Hematopoietic multipotent progenitor cell (in vitro differentiated cells): Measurements from ENCODE around the gene FOXP3. TPM values are rescaled to one million over a fixed set of nuclear protein-coding genes. Genes with fewer than 3 reads are reported as not detected.

ENCODE experiments used
- DNase-seq, 3 donors: peaks; one replicate each; pipeline ENCODE4 v3.0.0-alpha.2; 2011 to 2015; ENCODE audit warnings: low read depth in 2 of 3, low spot score in 2 of 3
- total RNA-seq: library from RNA; depleted of rRNA; stranded (reverse); fragments of >200 nt; gene quantifications from one replicate; pipeline ENCODE4 v1.2.3, GENCODE V29; 2012

FOXP3 gene
- total RNA-seq, 1 donor = under 0.01 TPM

DNA sequence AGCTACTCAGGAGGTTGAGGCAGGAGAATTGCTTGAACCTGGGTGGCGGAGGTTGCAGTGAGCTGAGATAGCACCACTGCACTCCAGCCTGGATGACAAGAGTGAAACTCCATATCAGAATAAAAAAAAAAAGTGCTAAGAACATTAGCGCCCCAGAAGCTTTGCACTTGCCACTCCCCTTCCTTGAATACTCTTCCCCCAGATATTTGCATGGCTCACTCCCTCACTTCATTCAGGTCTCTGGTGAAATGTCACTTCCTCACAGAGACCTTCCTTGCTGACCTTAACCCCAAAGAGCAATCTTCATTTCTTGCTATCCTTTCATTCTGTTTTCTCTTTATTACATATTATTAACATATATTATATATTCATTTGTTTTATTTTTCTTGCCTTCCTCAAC is 42.6 kb downstream of the FOXP3 start:
- no peak for DNase-seq

- DNase-seq = no peak
Measured at GRCh38 chrX:49220100-49220499, 44.4 kb downstream of the FOXP3 start.

DNA sequence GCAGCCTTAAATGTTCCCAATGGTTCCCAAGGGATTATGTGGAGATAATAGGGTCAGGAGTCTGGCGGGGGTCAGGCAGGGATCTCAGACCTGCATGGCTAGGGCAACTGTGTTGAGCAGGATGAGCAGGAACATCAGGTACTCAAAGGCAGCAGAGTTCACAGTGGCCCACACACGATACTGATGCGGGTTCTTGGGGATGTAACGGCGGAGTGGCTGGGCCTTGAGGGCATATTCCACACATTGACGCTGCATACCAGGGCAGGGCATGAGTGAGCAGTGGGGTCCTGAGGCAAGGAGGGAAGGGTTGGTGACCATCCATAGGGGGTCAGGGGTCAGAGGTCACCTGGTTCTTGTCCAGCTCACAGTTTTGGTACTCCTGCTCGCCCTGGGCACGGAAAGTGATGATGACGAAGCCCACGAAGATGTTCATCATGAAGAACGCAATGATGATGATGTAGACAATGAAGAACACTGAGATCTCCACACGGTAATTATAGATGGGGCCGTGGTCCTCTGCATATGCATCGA is 49.4 kb downstream of the FOXP3 start:
- no peak for DNase-seq

GRCh38 chrX:49214416-49214815 is 50.1 kb downstream of the FOXP3 start:
- DNase-seq = no peak

- no peak for DNase-seq
Measured at GRCh38 chrX:49212861-49213260, 51.6 kb downstream of the FOXP3 start.

DNA sequence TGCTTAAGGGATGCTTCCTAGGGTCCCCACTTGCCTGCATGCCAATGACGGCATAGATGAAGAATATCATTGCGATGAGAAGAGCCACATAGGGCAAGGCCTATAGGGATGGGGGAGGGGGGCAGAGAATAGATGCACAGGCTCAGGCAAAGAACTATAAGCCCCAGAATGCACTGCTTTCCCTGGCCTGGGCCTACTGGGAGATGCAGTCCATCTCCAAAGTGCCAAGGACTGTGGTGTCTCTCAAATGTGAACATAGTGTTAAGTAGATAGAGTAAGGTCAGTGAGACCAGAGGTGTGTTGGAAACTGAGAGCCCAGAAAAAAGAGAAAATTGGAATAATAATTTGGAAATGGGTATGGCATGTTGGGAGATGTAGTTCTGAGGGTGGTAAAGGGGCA is 52.3 kb downstream of the FOXP3 start:
- DNase-seq = no peak

DNA sequence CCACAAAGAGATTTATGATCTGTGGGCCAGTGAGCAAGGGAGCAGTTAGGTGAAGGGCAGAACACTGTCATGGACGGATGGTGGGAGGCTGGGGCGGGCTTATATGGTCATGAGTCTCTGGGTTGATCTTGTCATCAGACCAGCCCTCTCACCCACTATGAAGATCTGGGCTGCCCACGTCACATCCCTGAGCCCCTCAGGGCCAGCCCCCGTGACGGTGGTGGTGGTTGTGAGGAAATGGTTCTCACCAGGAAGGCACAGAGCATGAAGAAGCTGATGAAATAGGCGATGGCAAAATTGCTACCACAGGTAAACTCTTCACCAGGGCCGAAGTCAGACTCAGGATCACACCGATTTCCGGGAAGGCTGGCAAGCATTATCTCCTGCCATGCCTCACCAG is 53.4 kb downstream of the FOXP3 start:
- DNase-seq = no peak

- no peak for DNase-seq
Measured at GRCh38 chrX:49210406-49210805, 54.1 kb downstream of the FOXP3 start.

- DNase-seq = peak in 2 of 3 donors; percentile 35 to 62
Measured at GRCh38 chrX:49209434-49210251, 54.9 kb downstream of the FOXP3 start.

- no peak for DNase-seq
Measured at GRCh38 chrX:49208399-49208798, 56.1 kb downstream of the FOXP3 start.

DNA sequence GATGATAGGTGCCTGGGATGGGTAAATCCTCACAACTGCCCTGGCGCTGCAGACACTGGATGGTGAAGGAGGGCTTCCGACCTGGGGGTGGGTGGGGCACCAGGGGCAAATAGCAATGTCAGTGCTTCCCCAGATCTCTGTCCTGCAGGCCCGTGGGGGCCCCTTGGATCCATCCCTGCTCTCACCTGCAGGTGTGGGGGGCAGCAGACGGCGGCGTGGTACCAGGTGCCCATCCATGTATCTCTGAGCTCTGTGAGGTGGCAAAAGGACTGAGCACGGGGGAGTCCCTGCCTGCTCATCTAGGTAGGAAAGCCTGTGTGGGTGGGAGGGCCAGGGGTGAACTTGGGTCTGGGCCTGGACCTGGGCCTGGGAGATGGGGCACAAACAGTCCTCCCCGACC is 58.0 kb downstream of the FOXP3 start:
- DNase-seq = no peak

DNA sequence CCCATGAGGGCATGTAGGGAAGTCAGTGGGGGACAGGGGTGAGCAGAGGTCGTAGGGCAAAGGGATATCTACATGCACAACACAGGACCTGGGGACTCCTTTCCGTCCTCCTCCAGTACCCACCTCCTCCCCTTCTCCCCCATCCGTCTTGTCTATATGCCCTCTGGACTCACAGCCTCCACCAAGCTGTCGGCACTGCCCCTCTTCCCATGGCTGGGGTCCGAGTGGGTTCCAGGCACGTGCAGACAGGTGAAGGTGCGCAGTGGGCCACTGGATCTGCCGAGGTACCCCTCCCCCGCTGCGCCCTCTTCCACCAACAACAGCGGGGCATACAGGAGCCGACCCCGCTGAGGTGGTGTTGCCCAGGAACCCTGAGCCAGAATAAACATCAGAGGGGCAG is 59.1 kb downstream of the FOXP3 start:
- DNase-seq = no peak

- no peak for DNase-seq
Measured at GRCh38 chrX:49204709-49205108, 59.8 kb downstream of the FOXP3 start.

GRCh38 chrX:49204017-49204416 is 60.5 kb downstream of the FOXP3 start:
- DNase-seq = no peak

GRCh38 chrX:49203536-49203935 is 61.0 kb downstream of the FOXP3 start:
- no peak for DNase-seq

DNA sequence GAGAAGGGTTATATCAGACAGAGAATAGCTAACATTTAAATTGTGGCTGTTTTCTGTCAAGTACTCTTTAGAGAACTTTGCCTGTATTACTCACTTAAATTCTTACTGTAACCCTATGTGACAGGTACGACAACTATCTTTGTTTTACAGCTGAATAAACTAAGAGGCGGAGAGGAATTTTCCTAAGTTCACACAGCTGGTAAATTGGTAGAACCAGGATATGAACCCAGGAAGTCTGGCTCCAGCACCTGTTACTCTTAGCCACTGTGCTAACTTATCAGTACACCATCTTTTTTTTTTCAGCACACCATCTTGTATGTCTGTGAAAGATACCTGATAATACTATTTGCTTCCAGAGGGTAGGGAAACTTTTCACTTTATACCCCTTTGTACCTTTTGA is 62.5 kb downstream of the FOXP3 start:
- no peak for DNase-seq

Other genes starting within 250 kb of the FOXP3 start
- gene TFE3, start 221.4 kb downstream of the FOXP3 start, total RNA-seq = 63.0 TPM
- 3.5 TPM for gene CCDC120, start 205.7 kb downstream of the FOXP3 start, total RNA-seq
- 14.0 TPM for gene PRAF2, start 190.7 kb downstream of the FOXP3 start, total RNA-seq
- 75.7 TPM for gene WDR45, start 184.8 kb downstream of the FOXP3 start, total RNA-seq
- 15.6 TPM for gene GPKOW, start 141.0 kb downstream of the FOXP3 start, total RNA-seq
- gene MAGIX, start 102.0 kb downstream of the FOXP3 start, total RNA-seq = 3.5 TPM
- 45.5 TPM for gene PLP2, start 92.8 kb downstream of the FOXP3 start, total RNA-seq
- 19.9 TPM for gene PRICKLE3, start 78.3 kb downstream of the FOXP3 start, total RNA-seq
- gene SYP, start 64.5 kb downstream of the FOXP3 start, total RNA-seq = 2.4 TPM
- gene CACNA1F, start 31.4 kb downstream of the FOXP3 start, total RNA-seq = 1.3 TPM
- 17.8 TPM for gene CCDC22, start 29.2 kb downstream of the FOXP3 start, total RNA-seq
- 5.9 TPM for gene PPP1R3F, start 5.1 kb upstream of the FOXP3 start, total RNA-seq
- not detected for gene GAGE10, start 38.9 kb upstream of the FOXP3 start, total RNA-seq
- gene GAGE12J, start 57.3 kb upstream of the FOXP3 start, total RNA-seq = not detected
- not detected for gene GAGE13, start 66.9 kb upstream of the FOXP3 start, total RNA-seq